Tibial nerve (tissue), 3 donors: ENCODE measurements around the gene LRFN2.

Experiments used
- POLR2A ChIP-seq, 2 donors: fragments of 450-650 bp; IDR thresholded peaks; one replicate each; pipeline ENCODE4 v1.6.1; 2017; ENCODE audit warnings: antibody characterized with exemption in 2 of 2, mild to moderate bottlenecking in 2 of 2, moderate library complexity in 2 of 2
- TF ChIP-seq, protein P1 (sequence below), 5 experiments: fragments of 200-600 bp in 3 of 5; fragments of 450-650 bp in 2 of 5; sonication (generic) in 3 of 5; IDR thresholded peaks; one replicate each; pipeline ENCODE4 v1.5.1; 2016 to 2019; ENCODE audit warnings: antibody characterized with exemption in 5 of 5, mild to moderate bottlenecking in 3 of 5, moderate library complexity in 2 of 5

DNA sequence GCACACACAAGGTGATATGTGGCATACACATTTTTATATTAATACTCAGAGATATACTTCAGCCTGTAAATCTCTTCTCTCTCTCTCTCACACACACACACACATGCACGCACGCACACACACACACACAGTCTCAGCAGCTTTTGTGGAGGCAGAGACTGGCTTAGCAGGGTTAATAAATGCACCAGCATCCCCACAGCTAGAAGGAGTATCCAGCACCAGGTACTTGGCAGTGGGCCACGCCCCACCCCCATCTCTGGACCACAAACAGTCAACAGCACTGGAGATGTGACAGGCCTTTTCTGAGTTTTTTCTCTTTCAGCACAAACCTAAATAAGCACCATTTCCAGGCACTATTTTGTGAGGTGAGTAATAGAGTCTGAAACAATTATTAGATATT is 47.3 kb upstream of the LRFN2 start:
- TF ChIP-seq, protein P1, sequence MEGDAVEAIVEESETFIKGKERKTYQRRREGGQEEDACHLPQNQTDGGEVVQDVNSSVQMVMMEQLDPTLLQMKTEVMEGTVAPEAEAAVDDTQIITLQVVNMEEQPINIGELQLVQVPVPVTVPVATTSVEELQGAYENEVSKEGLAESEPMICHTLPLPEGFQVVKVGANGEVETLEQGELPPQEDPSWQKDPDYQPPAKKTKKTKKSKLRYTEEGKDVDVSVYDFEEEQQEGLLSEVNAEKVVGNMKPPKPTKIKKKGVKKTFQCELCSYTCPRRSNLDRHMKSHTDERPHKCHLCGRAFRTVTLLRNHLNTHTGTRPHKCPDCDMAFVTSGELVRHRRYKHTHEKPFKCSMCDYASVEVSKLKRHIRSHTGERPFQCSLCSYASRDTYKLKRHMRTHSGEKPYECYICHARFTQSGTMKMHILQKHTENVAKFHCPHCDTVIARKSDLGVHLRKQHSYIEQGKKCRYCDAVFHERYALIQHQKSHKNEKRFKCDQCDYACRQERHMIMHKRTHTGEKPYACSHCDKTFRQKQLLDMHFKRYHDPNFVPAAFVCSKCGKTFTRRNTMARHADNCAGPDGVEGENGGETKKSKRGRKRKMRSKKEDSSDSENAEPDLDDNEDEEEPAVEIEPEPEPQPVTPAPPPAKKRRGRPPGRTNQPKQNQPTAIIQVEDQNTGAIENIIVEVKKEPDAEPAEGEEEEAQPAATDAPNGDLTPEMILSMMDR (IDR thresholded peaks at IDR 0.05) = no peak
- no peak for TF ChIP-seq POLR2A (IDR thresholded peaks at IDR 0.05)
